ENCODE data around the gene EFCAB6.

EFCAB6 gene

DNA sequence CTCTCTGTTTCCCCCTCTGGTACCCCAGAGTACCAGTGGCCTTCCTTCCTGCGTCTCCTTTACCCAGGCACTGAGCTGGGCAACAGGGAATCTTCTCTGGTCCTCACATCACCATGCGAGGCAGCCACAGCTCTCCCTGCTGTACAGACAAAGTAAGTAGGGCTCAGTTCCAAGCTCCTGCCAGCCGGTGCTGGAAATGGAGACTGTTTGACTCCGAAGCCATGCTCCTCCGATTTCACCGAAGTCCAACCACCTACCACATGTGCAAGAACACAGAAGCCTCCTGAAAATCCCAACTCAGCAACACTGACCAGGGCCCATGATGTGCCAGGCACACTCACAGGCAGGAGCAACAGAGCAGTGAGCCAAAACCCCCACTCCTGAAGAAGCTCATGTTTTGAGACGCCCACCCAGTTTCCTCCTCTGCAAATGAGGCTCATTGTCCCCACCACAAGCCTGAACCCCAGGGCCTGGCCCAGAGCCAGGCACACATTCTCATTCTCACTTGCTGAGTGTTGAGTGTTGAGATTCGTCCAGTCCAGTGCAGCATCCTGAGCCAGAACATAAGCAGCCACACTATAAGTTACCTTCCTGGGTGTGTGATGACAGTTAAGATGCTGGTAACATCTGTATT is 244.3 kb downstream of the EFCAB6 start:
- Histone ChIP-seq H3K4me3 (no peak overlapping the region), H3K27ac (no peak overlapping the region)

DNA sequence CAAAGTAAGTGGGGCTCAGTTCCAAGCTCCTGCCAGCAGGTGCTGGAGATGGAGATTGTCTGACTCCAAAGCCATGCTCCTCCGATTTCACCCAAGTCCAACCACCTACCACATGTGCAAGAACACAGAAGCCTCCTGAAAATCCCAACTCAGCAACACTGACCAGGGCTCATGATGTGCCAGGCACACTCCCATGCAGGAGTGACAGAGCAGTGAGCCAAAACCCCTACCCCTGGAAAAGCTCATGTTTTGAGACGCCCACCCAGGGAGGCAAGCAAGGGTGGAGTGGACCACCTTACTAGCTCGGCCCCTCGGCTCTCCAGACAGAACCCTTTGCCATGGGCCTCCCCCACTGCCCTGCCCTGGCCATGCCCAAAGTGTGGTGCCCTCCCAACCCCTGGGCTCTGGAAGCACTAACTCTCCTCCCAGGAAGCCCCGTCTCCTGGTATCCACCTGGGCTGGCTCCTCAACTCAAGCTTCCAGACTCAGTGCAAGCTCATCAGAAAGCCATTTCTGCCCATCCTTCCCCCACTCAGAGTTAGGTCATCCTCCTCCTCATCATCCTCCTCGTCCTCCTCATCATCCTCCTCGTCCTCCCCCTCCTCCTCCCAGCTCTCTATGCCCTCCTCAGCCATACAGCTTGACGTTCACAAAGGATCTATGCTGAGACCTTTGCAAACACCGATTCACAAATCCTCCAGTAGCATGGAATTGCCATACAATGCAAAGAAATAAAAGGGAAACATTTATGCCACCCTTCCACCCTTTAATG is 245.4 kb downstream of the EFCAB6 start:
- no peak overlapping the region for H3K27ac ChIP-seq

DNA sequence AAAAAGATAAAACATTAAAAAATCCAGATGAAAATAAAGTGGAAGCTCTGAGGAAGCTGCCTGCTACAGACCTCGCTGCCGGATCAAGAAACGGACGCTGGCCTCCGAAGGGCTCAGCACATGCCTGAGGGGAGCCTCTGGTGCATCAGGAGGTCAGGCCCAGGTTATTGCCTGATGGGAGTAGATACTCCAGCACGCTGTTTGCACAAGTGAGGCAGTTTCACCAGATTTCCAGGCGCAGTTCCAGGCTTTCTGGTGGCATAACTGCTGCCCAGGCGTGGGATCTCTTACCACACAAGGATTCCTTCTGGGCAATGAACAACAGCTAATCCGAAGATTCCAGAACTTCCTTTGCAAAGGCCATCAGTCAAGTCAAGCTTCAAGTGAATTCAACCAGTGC is 246.1 kb downstream of the EFCAB6 start:
- Histone ChIP-seq H3K27ac (no peak overlapping the region), H3K4me3 (no peak overlapping the region)

More for the DNA sequence above, 245.4 kb downstream of the EFCAB6 start:
- no peak overlapping the region for H3K4me3 ChIP-seq

DNA sequence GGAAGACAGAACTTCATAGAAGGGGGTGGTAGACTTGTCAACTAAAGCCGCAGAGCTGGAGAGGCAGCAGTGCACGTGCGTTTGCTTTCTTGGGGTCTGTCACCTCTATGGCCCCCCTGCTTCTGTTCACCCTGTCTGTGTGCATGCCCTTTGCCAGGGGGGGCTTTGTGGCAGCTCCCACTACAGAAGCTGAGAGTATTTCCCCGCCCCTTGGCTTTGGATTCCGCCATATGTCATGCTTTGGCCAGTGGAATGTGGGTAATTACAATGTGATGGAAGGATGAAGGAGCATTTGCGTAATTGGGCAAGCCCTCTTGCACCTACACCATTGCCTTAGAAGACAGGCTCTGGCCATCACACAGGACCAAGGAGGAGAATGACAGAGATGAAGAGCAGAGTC is 247.2 kb downstream of the EFCAB6 start:
- H3K4me3 ChIP-seq, result no peak overlapping the region
- no peak overlapping the region for H3K27ac ChIP-seq

DNA sequence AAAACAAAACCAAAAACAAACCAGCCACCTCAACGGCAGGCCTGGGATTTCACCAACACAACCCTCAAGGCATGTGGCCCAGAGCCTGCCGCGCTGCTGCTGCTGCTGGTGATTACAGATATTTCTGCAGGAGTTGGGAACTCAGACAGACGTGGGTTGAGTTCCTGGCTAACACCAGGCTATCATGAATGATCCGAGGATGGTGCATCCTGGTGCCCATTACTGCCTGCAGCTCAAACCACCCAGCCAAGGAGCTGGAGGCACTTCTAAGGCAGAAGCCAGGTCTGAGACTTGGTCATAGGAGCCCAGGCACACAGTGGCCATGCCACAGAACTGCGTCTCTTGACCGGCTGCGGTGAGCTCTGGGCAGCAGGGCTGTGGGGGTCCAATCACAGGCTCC is 248.5 kb downstream of the EFCAB6 start:
- Histone ChIP-seq H3K4me3 (no peak overlapping the region), H3K27ac (no peak overlapping the region)

DNA sequence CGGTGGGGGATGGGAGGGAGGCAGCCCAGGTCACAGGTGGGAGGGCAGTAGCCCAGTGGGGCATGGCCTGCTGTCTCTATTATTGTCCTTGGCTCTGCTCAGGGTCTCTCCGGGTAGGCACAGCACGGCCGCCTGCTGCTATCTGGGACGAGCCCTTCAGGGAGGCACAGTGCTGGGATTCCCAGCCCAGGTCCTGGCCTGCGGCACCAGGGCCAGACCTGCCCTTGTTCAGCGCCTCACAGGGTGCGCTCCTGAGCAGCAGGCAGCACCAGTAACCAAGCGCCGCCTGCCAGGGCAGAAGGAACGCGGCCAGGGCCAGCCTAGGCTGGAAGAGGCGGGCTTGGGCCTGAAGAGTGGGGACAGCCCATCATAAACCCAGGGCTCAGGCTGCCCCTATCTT is 249.3 kb downstream of the EFCAB6 start:
- H3K27ac ChIP-seq, result no peak overlapping the region
- no peak overlapping the region for H3K4me3 ChIP-seq

DNA sequence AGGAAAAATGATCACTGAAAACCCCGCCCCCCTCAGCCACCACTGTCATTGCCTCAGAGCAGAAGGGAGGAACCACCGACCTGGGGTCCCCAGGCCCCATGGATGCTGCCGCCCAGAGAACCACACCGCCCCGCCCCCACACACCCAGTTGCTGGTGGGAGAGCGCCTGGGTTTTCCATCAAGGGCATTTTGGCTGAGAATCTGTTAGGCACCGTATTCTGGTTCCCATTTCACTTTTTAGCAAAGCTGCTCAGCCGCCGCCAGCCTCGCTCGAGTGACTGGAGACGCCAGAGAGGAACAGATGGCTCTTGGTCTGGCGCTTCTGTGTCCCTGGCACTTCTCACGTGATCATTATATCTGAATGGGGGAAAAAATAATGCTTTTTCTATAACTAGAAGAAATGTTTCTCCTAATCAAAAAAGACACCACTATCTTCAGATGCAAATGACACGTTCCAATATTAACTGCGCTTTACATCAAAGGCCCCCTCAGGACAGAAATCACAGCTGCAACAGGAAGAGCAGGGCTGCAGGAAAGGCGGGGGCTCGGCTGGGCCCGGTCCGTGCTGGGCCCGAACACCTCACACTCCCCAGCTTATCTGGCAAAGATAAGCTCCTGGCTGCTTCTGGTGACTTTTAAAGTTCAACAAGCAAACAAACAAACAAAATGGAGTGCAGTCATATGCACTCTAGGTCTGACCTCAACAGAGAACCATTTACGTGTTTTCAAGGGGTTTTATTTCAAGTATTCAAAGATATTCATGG is 250.5 kb downstream of the EFCAB6 start:
- H3K4me3 ChIP-seq, result no peak overlapping the region
- H3K27ac ChIP-seq, result no peak overlapping the region

DNA sequence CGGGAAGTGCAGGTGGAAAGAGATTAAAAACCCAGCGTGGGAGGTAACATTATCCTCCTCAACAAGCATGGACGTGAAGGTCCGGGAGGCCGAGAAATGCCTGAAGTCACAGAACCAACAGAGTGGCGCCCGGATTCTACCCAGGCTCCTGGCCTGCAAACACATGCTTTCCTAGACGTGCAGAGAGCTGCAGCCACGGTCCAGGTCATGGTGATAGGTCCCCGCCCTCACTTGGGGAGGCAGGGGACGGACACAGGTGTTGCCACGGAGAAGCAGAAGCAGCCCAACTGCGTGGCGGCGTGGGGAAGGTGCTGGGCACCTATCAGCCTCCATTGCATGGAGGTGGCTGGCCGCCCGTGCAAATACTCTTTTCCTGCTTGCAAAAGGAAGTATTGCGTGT is 251.5 kb downstream of the EFCAB6 start:
- Histone ChIP-seq H3K4me3 (no peak overlapping the region), H3K27ac (no peak overlapping the region)

DNA sequence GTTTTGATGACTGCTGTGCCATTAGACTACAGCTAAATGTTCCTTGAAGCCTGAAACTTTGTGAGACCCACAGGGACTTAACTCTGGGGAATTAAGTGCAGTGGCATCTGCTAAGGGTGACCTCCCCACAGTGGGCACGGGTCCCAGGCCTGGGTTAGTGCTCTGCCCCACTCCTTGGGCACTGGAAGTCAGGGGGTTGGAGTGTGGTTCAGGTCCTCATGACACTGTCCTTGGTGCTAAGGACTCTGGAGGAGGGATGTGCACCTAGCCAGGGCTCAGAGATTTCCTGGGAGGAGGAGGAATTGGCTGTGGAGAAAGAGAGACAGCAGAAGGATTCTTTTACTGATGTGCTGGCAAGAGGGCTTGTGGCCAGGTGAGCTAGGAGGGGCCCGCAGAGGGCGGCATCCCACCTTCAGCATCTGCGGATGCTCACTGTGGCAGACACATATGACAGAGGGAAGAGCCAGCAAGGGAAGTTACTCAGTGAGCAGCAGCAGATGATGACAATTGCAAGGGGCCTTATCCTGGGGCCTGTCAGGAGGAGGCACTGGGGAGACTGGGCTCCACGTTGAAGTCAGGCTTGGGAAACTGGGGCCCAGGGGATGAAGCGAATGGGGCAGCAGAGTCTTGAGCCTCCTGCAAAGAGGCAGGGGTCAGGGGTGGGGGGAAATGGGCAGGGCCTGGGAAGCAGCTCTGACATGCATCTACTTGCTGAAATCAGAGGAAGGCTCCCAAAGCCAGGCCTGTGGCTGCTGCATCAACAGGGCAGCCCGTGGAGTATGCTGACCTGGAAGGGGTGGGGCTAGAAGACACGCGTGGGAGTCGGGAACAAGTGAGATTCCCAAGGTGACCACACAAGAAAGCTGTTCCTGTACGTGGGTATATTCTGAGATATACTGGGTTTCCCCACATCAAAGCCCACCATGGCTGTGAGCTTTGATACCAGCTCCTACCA is 256.3 kb downstream of the EFCAB6 start:
- H3K27ac ChIP-seq, result no peak overlapping the region
- no peak overlapping the region for H3K4me3 ChIP-seq

DNA sequence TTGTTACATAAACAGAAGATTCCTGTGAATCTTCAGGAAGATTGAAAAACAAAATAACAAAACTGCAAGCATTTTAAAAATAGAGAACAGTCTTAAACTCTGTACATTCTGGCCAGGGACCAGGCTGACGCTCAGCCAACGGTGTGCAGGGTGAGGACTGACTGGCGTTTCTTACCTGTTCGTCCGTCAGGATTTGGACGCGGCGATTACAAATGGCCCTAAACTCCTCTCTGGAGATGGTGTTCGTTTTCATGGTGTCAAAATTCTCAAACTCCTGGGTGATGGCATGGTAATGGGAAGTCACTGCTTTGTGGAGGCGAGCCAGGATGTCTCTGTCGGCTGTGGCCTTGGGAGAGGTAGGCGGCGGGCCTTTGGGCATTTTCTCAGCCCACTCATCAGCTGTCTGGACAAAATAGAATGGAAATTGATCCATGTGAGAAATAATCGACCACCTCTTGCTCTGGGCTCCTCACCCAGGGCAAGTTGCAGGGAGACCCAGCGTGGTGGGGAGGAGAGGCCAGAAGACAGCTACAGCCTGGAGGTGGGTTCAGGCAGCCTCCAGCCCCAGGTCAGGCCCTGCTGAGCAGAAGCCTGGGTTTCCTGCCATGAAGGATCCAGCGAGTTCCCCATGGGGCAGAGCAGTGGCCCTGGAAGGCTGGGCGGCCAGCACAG is 257.3 kb downstream of the EFCAB6 start:
- H3K4me3 ChIP-seq, result no peak overlapping the region
- no peak overlapping the region for H3K27ac ChIP-seq

DNA sequence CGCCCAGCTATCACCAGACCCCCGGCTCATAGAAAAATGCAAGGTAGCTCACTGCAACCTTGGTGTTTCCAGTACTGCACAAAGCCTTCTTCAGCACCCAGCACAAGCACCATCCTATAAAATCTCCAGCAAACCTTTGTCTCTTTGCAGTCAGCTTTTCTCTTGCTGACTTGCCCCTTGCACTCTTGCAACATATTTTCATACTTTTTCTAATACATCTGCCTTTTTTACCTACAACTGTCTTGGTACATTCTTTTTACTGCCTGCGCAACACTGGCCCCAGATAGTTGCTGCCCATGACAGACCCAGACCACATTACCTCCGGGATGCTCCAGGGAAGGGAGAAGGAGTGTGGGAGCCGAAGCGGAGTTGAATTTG is 257.9 kb downstream of the EFCAB6 start:
- Histone ChIP-seq H3K27ac (no peak overlapping the region), H3K4me3 (no peak overlapping the region)

DNA sequence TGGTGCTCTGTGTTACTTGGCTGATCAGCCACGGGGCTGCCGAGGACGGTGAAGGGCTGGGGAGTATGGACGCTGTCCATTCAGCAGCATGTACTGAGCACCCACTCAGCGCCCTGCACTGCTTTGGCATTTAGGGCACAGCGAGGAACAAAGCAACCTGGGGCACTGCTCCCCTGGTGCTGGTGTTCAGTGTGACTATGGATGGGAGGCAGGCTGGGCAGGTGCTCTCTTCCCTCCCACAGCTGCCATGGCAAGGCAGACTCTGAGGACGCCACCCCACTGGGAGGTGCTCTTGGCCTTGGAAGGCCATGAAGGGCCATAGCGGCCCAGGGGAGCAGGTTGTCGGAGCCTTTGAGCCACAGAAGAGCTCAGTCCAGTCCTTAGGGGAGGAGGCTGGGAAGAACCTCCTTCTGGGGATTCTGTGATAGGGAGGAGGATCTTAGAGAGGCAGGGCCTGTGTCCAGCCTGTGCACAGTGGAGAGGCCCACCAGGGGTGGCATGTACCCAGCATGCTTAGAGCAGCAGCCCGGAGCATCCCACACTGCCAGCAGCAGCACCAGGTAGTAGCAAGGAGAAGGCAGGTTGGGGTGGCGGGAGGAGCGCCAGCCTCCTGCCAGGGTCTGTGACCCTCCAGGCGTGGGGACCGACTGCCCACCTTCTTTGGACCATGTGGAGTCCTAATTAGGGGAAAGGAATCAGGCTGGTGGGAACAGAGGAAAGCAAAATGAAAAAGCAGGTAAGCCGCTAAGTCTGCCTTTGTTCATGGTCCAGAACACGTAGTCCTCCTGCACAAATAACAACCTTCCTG is 258.4 kb downstream of the EFCAB6 start:
- H3K27ac ChIP-seq, result no peak overlapping the region
- no peak overlapping the region for H3K4me3 ChIP-seq

DNA sequence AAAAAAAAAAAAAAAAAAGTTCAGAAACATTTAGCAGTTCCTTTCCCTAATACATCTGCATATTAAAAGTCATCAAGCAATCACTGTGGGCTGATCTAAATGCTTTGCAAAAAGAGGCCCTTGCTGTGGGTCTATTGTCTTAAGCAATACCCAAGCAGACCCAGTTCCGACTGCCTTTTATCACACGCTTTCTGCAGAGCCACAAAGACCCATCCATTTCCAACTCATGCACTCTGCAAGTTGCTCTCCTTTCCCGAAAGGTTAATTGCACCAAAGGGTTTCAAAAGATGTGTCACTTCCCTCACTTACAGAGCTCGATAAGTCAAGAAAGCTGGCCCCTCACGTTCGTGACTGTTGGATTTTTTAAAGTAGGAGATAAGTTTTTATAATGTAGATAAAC is 261.4 kb downstream of the EFCAB6 start:
- Histone ChIP-seq H3K4me3 (no peak overlapping the region), H3K27ac (no peak overlapping the region)

DNA sequence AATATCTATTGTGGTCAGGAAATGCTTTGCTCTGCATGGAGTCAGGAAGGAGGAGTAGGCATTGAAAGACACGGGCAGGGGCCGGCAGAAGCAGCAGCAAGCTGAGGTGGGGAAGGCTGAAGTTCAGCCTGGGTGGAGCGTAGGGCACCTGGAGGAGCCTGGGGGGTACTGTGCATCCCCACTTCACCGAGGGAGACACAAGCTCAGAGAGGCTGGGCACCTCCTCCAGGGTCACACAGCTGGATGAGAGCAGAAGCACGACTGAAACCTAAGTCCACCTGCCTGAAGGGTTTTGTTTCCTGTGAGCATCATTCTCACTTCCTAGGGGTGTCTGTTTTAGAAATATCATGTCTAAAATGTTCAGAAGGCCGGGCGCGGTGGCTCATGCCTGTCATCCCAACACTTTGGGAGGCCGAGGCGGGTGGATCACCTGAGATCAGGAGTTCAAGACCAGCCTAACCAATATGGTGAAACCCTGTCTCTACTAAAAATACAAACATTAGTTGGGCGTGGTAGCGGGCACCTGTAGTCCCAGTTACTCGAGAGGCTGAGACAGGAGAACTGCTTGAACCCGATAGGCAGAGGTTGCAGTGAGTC is 262.0 kb downstream of the EFCAB6 start:
- H3K27ac ChIP-seq, result no peak overlapping the region
- H3K4me3 ChIP-seq, result no peak overlapping the region

DNA sequence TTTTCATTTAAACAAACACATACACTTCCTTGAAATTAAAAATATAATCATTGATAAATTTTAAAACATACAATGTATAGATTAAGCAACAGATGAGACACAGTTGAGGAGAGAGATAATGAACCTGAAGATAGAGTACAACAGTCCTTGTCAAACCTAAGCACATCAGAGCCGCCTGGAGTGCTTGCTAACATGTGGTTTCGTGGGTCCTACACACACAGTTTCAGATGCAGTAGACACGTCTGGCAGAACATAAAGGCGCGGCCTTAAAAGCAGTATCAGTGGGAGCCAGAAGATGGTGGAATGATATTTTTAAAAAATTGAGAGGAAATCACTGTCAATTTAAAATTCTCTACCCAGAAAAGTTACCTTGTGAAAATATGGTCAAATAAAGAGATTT is 265.9 kb downstream of the EFCAB6 start:
- Histone ChIP-seq H3K27ac (no peak overlapping the region), H3K4me3 (no peak overlapping the region)

DNA sequence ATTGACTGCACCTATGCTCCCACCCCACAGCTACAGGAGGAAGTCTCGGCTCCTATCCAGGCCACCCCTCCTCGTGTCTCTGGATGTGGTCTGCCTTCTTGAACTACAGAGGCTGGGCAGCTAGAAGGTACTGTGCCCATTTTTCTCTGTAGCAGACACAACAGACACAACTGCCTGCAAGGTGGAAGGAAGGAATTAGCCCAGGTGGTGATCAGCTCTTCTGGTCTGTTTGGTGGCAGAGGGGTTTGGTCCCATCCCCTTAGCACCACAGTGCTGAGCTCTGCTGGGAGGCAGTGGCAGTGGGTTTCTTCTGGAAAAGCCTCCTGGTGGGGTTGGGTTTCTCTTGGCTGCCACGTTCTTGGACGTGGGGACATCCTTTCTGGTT is 267.8 kb downstream of the EFCAB6 start:
- no peak overlapping the region for H3K4me3 ChIP-seq
- H3K27ac ChIP-seq, result no peak overlapping the region

DNA sequence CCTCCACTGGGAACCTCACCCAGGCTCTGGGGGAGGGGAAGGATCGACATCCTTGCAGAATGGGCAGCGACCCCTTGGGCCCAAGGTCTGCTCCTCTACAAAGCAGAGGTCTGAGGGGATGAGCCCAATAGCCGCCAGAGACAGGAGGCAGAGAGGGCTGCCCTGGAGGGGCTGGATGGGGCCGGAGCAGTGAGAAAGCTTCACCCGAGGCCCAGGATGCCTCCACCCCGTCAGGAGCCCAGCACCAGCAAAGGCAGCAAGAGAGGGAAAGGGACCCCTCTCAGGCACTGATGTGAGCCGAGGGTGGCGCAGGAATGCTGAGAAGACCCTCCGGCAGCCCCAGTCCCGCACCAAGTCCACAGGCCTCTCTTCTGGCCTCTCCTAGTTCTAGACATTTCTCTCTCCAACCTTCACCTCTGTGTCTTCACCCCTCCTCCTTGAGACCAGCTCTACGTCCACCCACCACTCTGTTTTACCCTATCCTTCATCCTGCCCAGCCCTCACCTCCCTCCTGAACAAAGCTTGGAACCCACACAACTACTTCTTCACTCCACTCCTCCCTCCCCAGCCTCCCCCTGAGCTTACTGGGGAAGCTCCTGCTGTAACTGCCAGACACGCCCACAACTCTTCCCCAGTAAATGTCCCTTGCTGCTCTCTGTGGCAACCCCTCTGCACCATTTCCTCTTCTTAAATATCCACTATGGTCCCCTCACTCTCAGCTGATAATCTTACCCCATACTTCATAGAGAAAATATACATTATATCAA is 268.4 kb downstream of the EFCAB6 start:
- no peak overlapping the region for H3K4me3 ChIP-seq

More for the DNA sequence above, 268.4 kb downstream of the EFCAB6 start:
- H3K27ac ChIP-seq, result no peak overlapping the region

Measured in skin epidermis (tissue), 12 donors.